HL-60 (cell line): ENCODE data around the gene HSD17B12.

Experiments
- DNase-seq, 2 experiments: peaks; one replicate each; pipeline ENCODE4 v3.0.0-alpha.2; 2010 to 2020; ENCODE audit warnings: low read depth in 1 of 2, low spot score in 1 of 2
- H3K27ac ChIP-seq: fragments of 250-450 bp; sonication (Bioruptor Pico); replicated peaks from 2 replicates; pipeline ENCODE4 v1.5.1; 2020; ENCODE audit warnings: mild to moderate bottlenecking, moderate library complexity
- H3K27me3 ChIP-seq: fragments of 250-450 bp; sonication (Bioruptor Pico); 2 replicates; pipeline ENCODE4 v1.5.1; 2021; ENCODE audit warnings: mild to moderate bottlenecking, moderate library complexity; ENCODE audit not compliant: insufficient read depth, poor library complexity, severe bottlenecking
- H3K4me3 ChIP-seq: replicated peaks from 2 replicates; pipeline ENCODE4 v1.5.1; 2011; ENCODE audit warnings: mild to moderate bottlenecking, control low read depth, low read length; ENCODE audit not compliant: insufficient read depth
- GABPA ChIP-seq: IDR thresholded peaks from 2 replicates; pipeline ENCODE4 v1.6.1; 2012; ENCODE audit warnings: low read depth
- POLR2AphosphoS5 ChIP-seq: IDR thresholded peaks from 2 replicates; pipeline ENCODE4 v1.6.1; 2012; ENCODE audit warnings: low read depth
- SPI1 ChIP-seq: IDR thresholded peaks from 2 replicates; pipeline ENCODE4 v1.6.1; 2012; ENCODE audit warnings: low read depth, mild to moderate bottlenecking, borderline replicate concordance
- TF ChIP-seq, protein P1 (sequence below): IDR thresholded peaks from 2 replicates; pipeline ENCODE4 v1.6.1; 2012; ENCODE audit warnings: low read depth; ENCODE audit not compliant: insufficient replicate concordance
- TF ChIP-seq, protein P2 (sequence below): IDR thresholded peaks from one replicate; pipeline ENCODE4 v1.5.1; 2011; ENCODE audit warnings: low read length, control low read depth, inconsistent platforms; ENCODE audit not compliant: insufficient read depth

HSD17B12 gene

DNA sequence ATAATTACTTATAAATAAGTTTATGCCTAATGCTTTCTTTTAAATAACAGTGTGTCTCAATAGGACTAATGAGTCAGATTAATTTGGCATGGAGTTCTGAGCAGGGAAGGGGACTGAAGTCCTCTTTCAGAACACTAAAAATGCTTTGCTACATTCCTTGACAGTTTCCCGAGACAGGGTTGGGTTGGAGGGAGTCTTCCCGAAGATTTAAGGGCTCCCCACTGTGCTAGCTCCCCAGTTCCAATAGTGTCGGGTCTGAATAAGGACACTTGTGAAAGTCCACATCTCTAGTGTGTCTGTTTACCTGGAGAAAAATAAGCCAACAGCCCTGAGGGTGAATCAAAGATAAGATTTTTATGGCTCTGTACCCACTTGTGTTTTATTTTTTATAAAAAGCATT lies 41.8 kb upstream of the HSD17B12 start:
- Histone ChIP-seq H3K27ac (no peak overlapping the region), H3K27me3 (peaks cover 21% of the 10 kb centered on the region), H3K4me3 (no peak overlapping the region)
- DNase-seq, result no peak
- no peak for TF ChIP-seq POLR2AphosphoS5
- TF ChIP-seq SPI1, result no peak
- TF ChIP-seq, protein P1, sequence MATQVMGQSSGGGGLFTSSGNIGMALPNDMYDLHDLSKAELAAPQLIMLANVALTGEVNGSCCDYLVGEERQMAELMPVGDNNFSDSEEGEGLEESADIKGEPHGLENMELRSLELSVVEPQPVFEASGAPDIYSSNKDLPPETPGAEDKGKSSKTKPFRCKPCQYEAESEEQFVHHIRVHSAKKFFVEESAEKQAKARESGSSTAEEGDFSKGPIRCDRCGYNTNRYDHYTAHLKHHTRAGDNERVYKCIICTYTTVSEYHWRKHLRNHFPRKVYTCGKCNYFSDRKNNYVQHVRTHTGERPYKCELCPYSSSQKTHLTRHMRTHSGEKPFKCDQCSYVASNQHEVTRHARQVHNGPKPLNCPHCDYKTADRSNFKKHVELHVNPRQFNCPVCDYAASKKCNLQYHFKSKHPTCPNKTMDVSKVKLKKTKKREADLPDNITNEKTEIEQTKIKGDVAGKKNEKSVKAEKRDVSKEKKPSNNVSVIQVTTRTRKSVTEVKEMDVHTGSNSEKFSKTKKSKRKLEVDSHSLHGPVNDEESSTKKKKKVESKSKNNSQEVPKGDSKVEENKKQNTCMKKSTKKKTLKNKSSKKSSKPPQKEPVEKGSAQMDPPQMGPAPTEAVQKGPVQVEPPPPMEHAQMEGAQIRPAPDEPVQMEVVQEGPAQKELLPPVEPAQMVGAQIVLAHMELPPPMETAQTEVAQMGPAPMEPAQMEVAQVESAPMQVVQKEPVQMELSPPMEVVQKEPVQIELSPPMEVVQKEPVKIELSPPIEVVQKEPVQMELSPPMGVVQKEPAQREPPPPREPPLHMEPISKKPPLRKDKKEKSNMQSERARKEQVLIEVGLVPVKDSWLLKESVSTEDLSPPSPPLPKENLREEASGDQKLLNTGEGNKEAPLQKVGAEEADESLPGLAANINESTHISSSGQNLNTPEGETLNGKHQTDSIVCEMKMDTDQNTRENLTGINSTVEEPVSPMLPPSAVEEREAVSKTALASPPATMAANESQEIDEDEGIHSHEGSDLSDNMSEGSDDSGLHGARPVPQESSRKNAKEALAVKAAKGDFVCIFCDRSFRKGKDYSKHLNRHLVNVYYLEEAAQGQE, result no peak
- TF ChIP-seq, protein P2, sequence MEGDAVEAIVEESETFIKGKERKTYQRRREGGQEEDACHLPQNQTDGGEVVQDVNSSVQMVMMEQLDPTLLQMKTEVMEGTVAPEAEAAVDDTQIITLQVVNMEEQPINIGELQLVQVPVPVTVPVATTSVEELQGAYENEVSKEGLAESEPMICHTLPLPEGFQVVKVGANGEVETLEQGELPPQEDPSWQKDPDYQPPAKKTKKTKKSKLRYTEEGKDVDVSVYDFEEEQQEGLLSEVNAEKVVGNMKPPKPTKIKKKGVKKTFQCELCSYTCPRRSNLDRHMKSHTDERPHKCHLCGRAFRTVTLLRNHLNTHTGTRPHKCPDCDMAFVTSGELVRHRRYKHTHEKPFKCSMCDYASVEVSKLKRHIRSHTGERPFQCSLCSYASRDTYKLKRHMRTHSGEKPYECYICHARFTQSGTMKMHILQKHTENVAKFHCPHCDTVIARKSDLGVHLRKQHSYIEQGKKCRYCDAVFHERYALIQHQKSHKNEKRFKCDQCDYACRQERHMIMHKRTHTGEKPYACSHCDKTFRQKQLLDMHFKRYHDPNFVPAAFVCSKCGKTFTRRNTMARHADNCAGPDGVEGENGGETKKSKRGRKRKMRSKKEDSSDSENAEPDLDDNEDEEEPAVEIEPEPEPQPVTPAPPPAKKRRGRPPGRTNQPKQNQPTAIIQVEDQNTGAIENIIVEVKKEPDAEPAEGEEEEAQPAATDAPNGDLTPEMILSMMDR, result no peak
- TF ChIP-seq GABPA, result no peak

DNA sequence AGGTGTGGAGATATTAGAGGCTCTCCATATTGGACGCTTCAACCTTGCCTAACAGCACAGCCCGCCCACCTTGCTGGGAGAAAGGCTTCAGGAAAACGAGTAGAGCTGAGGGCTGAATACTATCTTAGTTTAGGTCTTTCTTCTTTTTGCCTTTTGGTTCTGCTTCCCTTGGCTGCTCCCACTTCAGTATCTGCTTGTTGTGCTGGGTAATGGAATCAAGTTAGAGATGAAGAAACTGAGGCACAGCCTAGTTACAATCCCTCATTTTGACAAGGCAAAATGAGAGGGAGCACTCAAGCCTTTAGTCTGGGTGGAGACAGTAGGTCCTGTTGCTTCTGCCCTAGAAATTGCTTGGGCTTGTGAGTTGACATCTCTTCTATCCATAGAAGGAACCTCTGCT lies 41.3 kb upstream of the HSD17B12 start:
- TF ChIP-seq SPI1 (no peak), POLR2AphosphoS5 (no peak), GABPA (no peak)
- TF ChIP-seq, protein P2, result no peak
- TF ChIP-seq, protein P1, result no peak
- H3K4me3 ChIP-seq, result no peak overlapping the region
- no peak overlapping the region for H3K27ac ChIP-seq
- no peak for DNase-seq
- H3K27me3 ChIP-seq, result peaks cover 21% of the 10 kb centered on the region

DNA sequence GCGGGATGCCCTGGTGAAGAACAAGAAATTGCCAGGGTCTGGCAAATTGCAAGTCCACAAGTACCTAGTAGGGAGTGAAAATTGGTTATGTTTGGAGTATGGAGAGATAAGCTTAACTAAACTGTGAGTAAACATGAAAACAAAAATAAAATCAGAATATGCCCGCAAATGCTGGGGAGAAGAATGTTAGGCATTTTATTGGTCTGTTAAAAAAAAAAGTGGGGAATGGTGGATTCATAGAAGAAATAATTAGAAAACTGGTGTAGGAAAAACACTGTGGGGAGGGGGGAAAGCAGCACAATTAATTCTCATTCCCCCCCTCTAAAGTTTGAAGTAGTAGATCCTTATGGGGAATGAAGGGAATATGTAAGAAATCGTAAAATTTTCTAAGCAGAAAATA lies 40.6 kb upstream of the HSD17B12 start:
- Histone ChIP-seq H3K27me3 (peaks cover 21% of the 10 kb centered on the region), H3K4me3 (no peak overlapping the region)
- TF ChIP-seq SPI1 (no peak), POLR2AphosphoS5 (no peak), GABPA (no peak)
- TF ChIP-seq, protein P1, result no peak
- TF ChIP-seq, protein P2, result no peak

More for the DNA sequence above, 40.6 kb upstream of the HSD17B12 start:
- no peak for DNase-seq
- H3K27ac ChIP-seq, result no peak overlapping the region
